GM12892 (cell line): ENCODE results near the gene ADAMTS2.

Experiments used
- POLR2A ChIP-seq: IDR thresholded peaks from 2 replicates; pipeline ENCODE4 v1.6.1; 2011; ENCODE audit warnings: low read depth, low read length, control low read depth
- TAF1 ChIP-seq: IDR thresholded peaks from 2 replicates; pipeline ENCODE4 v1.6.1; 2011; ENCODE audit warnings: low read depth, mild to moderate bottlenecking, control low read depth, low read length, borderline replicate concordance

- TF ChIP-seq POLR2A (no peak), TAF1 (no peak)
These were observed 26.9 kb downstream of the ADAMTS2 start for GRCh38 chr5:179318221-179318955.
